ENCODE measurements around the gene EPAS1. TPM values are rescaled to one million over a fixed set of nuclear protein-coding genes. Genes with fewer than 3 reads are reported as not detected.

EPAS1 gene
- total and polyA plus RNA-seq, 12 donors, result 112 to 415 (median 201) TPM

DNA sequence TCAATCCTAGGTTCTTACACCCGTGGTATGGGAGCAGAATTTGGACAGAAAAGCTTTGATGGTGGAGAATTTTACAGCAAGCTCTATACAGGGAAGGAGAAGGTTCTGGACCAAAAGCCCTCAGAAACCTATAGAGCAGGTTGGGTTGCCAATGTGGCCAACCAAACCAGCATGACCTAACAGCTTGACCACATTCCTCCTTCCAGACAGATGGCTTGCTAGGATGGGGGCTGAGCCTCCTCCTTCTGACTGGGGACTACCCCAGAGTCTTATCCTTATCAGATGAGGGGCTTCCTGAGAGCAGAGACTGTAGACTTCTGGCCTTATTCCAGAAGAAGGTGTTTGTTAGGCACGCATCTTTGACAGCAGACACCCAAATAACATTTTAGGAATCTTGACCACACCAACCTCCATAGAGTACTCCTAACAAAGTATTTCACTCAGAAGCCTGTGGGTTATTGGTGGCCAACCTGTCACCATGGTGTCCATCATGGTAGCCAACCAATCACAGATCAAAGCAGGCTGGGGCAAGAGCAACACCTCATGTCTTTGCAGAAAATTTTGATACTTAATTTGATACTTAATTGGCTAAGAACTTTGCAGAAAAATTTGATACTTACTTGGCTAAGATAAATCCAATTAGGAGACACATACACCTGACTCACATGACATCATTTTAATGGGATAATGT is 34.8 kb upstream of the EPAS1 start:
- no peak for DNase-seq
- intact Hi-C loops (cut with DNase I), result no loop called here
- ATAC-seq, result no peak
- peaks cover 9 to 52% (median 44%) of the 10 kb centered on the region in 9 donors for H3K4me1 ChIP-seq
- H3K4me3 ChIP-seq, result no peak overlapping the region
- H3K27me3 ChIP-seq, result no peaks in the 10 kb centered on the region
- H3K36me3 ChIP-seq, result no peaks in the 10 kb centered on the region
- TF ChIP-seq, protein P1, sequence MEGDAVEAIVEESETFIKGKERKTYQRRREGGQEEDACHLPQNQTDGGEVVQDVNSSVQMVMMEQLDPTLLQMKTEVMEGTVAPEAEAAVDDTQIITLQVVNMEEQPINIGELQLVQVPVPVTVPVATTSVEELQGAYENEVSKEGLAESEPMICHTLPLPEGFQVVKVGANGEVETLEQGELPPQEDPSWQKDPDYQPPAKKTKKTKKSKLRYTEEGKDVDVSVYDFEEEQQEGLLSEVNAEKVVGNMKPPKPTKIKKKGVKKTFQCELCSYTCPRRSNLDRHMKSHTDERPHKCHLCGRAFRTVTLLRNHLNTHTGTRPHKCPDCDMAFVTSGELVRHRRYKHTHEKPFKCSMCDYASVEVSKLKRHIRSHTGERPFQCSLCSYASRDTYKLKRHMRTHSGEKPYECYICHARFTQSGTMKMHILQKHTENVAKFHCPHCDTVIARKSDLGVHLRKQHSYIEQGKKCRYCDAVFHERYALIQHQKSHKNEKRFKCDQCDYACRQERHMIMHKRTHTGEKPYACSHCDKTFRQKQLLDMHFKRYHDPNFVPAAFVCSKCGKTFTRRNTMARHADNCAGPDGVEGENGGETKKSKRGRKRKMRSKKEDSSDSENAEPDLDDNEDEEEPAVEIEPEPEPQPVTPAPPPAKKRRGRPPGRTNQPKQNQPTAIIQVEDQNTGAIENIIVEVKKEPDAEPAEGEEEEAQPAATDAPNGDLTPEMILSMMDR (IDR thresholded peaks at IDR 0.05), result no peak
- 77 to 90% methylated on average over 2 of the region's 2 CpGs for WGBS, 2 donors
- H3K9me3 ChIP-seq, result no peaks in the 10 kb centered on the region
- no peak overlapping the region for H3K27ac ChIP-seq

- H3K27ac ChIP-seq, result no peak overlapping the region
- TF ChIP-seq, protein P1 (IDR thresholded peaks at IDR 0.05), result no peak
- WGBS, 2 donors, result 85 to 90% methylated on average over 1 of the region's 1 CpG
- no peaks in the 10 kb centered on the region for H3K36me3 ChIP-seq
- intact Hi-C loops (cut with DNase I), result no loop called here
- DNase-seq, result no peak
- H3K4me3 ChIP-seq, result no peak overlapping the region
- no peak for ATAC-seq
- H3K27me3 ChIP-seq, result no peaks in the 10 kb centered on the region
- H3K4me1 ChIP-seq, result peaks cover 9 to 52% (median 43%) of the 10 kb centered on the region in 9 donors
- H3K9me3 ChIP-seq, result no peaks in the 10 kb centered on the region
Observed at GRCh38 chr2:46263347-46263746, 33.9 kb upstream of the EPAS1 start.

- H3K9me3 ChIP-seq, result no peaks in the 10 kb centered on the region
- H3K4me3 ChIP-seq, result no peak overlapping the region
- WGBS, 2 donors, result 87 to 89% methylated on average over 2 of the region's 2 CpGs
- H3K27ac ChIP-seq, result no peak overlapping the region
- H3K36me3 ChIP-seq, result no peaks in the 10 kb centered on the region
- DNase-seq (no peak), ATAC-seq (no peak)
- H3K4me1 ChIP-seq, result peaks cover 5 to 52% (median 42%) of the 10 kb centered on the region in 9 donors
- H3K27me3 ChIP-seq, result no peaks in the 10 kb centered on the region
- intact Hi-C loops (cut with DNase I), result no loop called here
- TF ChIP-seq, protein P1 (IDR thresholded peaks at IDR 0.05), result no peak
Observed at GRCh38 chr2:46264447-46264846, 32.8 kb upstream of the EPAS1 start.

DNA sequence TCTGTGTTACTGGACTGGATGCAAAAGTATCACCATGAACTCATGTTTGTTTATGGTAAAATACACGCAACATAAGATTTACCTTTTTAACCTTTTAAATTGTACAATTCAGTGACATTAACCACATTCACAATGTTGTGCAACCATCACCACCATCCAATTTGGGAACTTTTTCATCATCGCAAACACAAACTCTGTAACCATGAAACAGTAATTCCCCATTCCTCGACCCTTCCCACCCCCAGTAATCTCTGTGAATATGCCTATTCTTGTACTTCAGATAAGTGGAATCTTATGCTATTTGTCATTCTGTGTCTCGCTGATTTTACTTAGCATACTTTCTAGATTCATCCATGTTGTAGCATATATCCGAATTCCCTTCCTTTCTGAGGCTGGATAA is 31.1 kb upstream of the EPAS1 start:
- TF ChIP-seq, protein P1 (IDR thresholded peaks at IDR 0.05), result no peak
- 85 to 90% methylated on average over 5 of the region's 5 CpGs for WGBS, 2 donors
- no peak for DNase-seq

More for the DNA sequence above, 31.1 kb upstream of the EPAS1 start:
- intact Hi-C loops (cut with DNase I), result loop anchor here in 1 of 10 donors (5.0 kb wide), 1 partner anchor 144 kb away; no protein-coding TSS in a partner anchor
- Histone ChIP-seq H3K27me3 (no peaks in the 10 kb centered on the region), H3K4me1 (peaks cover 0 to 52% (median 43%) of the 10 kb centered on the region in 9 donors), H3K27ac (peak overlapping the region in 1 of 10 donors; percentile 80), H3K36me3 (no peaks in the 10 kb centered on the region), H3K9me3 (no peaks in the 10 kb centered on the region), H3K4me3 (no peak overlapping the region)
- ATAC-seq, result no peak

Measured in heart right ventricle (tissue), 16 donors.